SK-N-SH (cell line): ENCODE data around the gene SNAP29. TPM values are rescaled to one million over a fixed set of nuclear protein-coding genes. Genes with fewer than 3 reads are reported as not detected.

Source experiments
- CTCF ChIA-PET: fragments of 300-600, 350-600 bp; formaldehyde crosslinking; extraction: SDS; loops from one replicate; lab custom pipeline; 2021; lab: Yijun Ruan, JAX
- POLR2A ChIA-PET: fragments of 350-600 bp; sonication (Branson Sonifier 250); formaldehyde crosslinking; extraction: SDS; loops from one replicate; lab custom pipeline; 2020; ENCODE audit warnings: antibody characterized with exemption, inconsistent platforms; lab: Yijun Ruan, JAX
- DNase-seq: peaks from one replicate; pipeline ENCODE4 v3.0.0; 2012
- H2AFZ ChIP-seq: fragments of 200-600 bp; sonication (generic); 2 replicates; pipeline ENCODE4 v1.8.1; 2016; ENCODE audit warnings: antibody characterized with exemption, mild to moderate bottlenecking, low read depth
- H3F3A ChIP-seq: fragments of 200-600 bp; sonication (generic); replicated peaks from 2 replicates; pipeline ENCODE3; 2016; ENCODE audit warnings: antibody characterized with exemption, mild to moderate bottlenecking; ENCODE audit not compliant: insufficient read depth
- H3K27ac ChIP-seq, 2 experiments: fragments of 200-500 bp in 1 of 2; fragments of 200-600 bp in 1 of 2; sonication (Bioruptor generic) in 1 of 2; sonication (generic), shearing (Covaris generic) in 1 of 2; 2 replicates each; pipeline versions ENCODE4 v1.5.1 to v1.6.1; 2014 to 2016; ENCODE audit warnings: low read depth in 2 of 2, inconsistent platforms in 1 of 2, low read length in 1 of 2, mild to moderate bottlenecking in 1 of 2, mixed read lengths in 1 of 2
- H3K27me3 ChIP-seq: fragments of 200-600 bp; sonication (generic), shearing (Covaris generic); 2 replicates; pipeline ENCODE4 v1.6.1; 2016; ENCODE audit warnings: mixed run types; ENCODE audit not compliant: insufficient read depth
- H3K36me3 ChIP-seq, 2 experiments: fragments of 200-500 bp in 1 of 2; fragments of 200-600 bp in 1 of 2; sonication (Bioruptor generic) in 1 of 2; sonication (generic) in 1 of 2; replicated peaks in 1 of 2; 2 replicates each; pipeline versions ENCODE3 to v1.5.1; 2014 to 2016; ENCODE audit warnings: low read length in 1 of 2, mild to moderate bottlenecking in 1 of 2; ENCODE audit not compliant: insufficient read depth in 2 of 2, control insufficient read depth in 1 of 2
- H3K4me1 ChIP-seq, 2 experiments: fragments of 200-500 bp in 1 of 2; fragments of 200-600 bp in 1 of 2; sonication (Bioruptor generic) in 1 of 2; sonication (generic), shearing (Covaris generic) in 1 of 2; 2 replicates each; pipeline versions ENCODE4 v1.5.1 to v1.6.1; 2014 to 2016; ENCODE audit warnings: low read depth in 1 of 2, low read length in 1 of 2, mixed run types in 1 of 2; ENCODE audit not compliant: insufficient read depth in 2 of 2, control insufficient read depth in 1 of 2
- H3K4me2 ChIP-seq: fragments of 200-600 bp; sonication (generic), shearing (Covaris generic); 2 replicates; pipeline ENCODE4 v1.6.1; 2017; ENCODE audit warnings: mixed run types
- H3K4me3 ChIP-seq, 2 experiments: fragments of 200-500 bp in 1 of 2; fragments of 200-600 bp in 1 of 2; sonication (Bioruptor generic) in 1 of 2; sonication (generic), shearing (Covaris generic) in 1 of 2; 2 replicates each; pipeline versions ENCODE4 v1.5.1 to v1.8.1; 2014 to 2016; ENCODE audit warnings: low read depth in 2 of 2, inconsistent platforms in 1 of 2, low read length in 1 of 2, mild to moderate bottlenecking in 1 of 2, mixed read lengths in 1 of 2, moderate library complexity in 1 of 2
- H3K79me2 ChIP-seq: fragments of 200-600 bp; sonication (generic); 2 replicates; pipeline ENCODE4 v1.8.1; 2017; ENCODE audit warnings: mild to moderate bottlenecking; ENCODE audit not compliant: insufficient read depth
- H3K9ac ChIP-seq: fragments of 200-600 bp; sonication (generic); 2 replicates; pipeline ENCODE4 v1.6.1; 2017; ENCODE audit warnings: mixed run types
- H3K9me2 ChIP-seq: fragments of 200-600 bp; sonication (generic); 2 replicates; pipeline ENCODE4 v1.6.1; 2017; ENCODE audit warnings: mixed run types
- H3K9me3 ChIP-seq: fragments of 200-600 bp; sonication (generic); 2 replicates; pipeline ENCODE4 v1.6.1; 2017; ENCODE audit warnings: mixed run types, mild to moderate bottlenecking, moderate library complexity
- H4K20me1 ChIP-seq: fragments of 200-600 bp; sonication (generic); 2 replicates; pipeline ENCODE4 v1.6.1; 2017; ENCODE audit warnings: mild to moderate bottlenecking, mixed run types; ENCODE audit not compliant: insufficient read depth
- EP300 ChIP-seq, 2 experiments: IDR thresholded peaks; 2 replicates each; pipeline versions ENCODE4 v1.4.0 to v1.6.1; 2012; ENCODE audit warnings: borderline replicate concordance in 1 of 2, low read depth in 1 of 2, low read length in 1 of 2
- GATA2 ChIP-seq: sonication (generic); formaldehyde crosslinking; IDR thresholded peaks from 2 replicates; pipeline ENCODE4 v1.5.0; 2020; ENCODE audit warnings: mild to moderate bottlenecking, missing genetic modification reagents
- MEF2A ChIP-seq: IDR thresholded peaks from 2 replicates; pipeline ENCODE4 v1.4.0; 2012; ENCODE audit warnings: low read depth, borderline replicate concordance
- MXI1 ChIP-seq: IDR thresholded peaks from 2 replicates; pipeline ENCODE4 v1.6.1; 2012; ENCODE audit warnings: mild to moderate bottlenecking, low read depth, low read length, improper control_type of control experiment
- RAD21 ChIP-seq: IDR thresholded peaks from 2 replicates; pipeline ENCODE4 v1.6.1; 2012; ENCODE audit warnings: mild to moderate bottlenecking, low read length
- RCOR1 ChIP-seq: fragments of 150-350 bp; IDR thresholded peaks from 2 replicates; pipeline ENCODE4 v1.6.1; 2017; ENCODE audit warnings: antibody characterized with exemption, low read length
- SIN3A ChIP-seq: IDR thresholded peaks from 2 replicates; pipeline ENCODE4 v1.6.1; 2012; ENCODE audit warnings: low read depth, mild to moderate bottlenecking, low read length, moderate library complexity, borderline replicate concordance
- SMC3 ChIP-seq: IDR thresholded peaks from 2 replicates; pipeline ENCODE4 v1.6.1; 2012; ENCODE audit warnings: low read depth, low read length, improper control_type of control experiment
- TCF12 ChIP-seq: IDR thresholded peaks from 2 replicates; pipeline ENCODE4 v1.4.0; 2012
- TEAD4 ChIP-seq: IDR thresholded peaks from 2 replicates; pipeline ENCODE4 v1.4.0; 2012; ENCODE audit warnings: mild to moderate bottlenecking, borderline replicate concordance; ENCODE audit not compliant: insufficient read depth
- YY1 ChIP-seq: IDR thresholded peaks from 2 replicates; pipeline ENCODE4 v1.4.0; 2012; ENCODE audit warnings: low read depth, mild to moderate bottlenecking
- WGBS: methylation state at CpG from one replicate; pipeline ENCODE4 v1.1.6; 2017; ENCODE audit warnings: low lambda C conversion rate; 5-methylcytosine and 5-hydroxymethylcytosine counted together
- polyA plus RNA-seq, 3 experiments: library from polyadenylated mRNA; depleted of rRNA; stranded (reverse); fragments of >200 nt; gene quantifications; 2 replicates each; pipeline ENCODE4 v1.2.3, GENCODE V29; 2012

Gene SNAP29
- polyA plus RNA-seq, 1 of the 3 experiments (the other 2 are of a cell fraction): 37.3 TPM

DNA sequence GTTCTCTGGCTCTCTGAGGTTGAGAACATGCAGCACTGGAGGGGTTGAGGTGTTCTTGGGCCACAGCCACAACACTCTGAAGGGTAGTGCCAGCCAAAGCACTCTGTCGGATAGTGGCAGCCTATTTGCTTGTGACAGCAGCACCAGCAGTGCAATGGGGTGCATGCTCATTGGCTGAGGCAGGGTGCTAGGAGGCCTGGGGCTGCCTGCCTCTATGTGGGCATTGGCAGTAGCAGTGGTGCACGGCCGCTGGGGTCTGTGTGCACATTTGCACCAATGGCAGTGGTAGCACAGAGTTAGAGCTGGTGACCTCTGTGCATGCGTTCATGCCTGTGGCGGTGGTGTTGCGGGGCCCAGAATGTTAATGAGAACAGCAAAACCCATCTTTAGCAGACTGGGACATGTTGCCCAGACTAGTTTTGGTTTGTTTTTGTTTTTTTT, 25.6 kb upstream of the SNAP29 start:
- Histone ChIP-seq H3K9ac (no peak overlapping the region), H3F3A (no peaks in the 10 kb centered on the region), H3K9me3 (no peaks in the 10 kb centered on the region), H3K4me3 (no peak overlapping the region), H3K27ac (no peak overlapping the region), H3K27me3 (no peaks in the 10 kb centered on the region), H3K9me2 (no peaks in the 10 kb centered on the region), H3K36me3 (peaks cover 4 to 34% of the 10 kb centered on the region in 2 experiments), H4K20me1 (no peaks in the 10 kb centered on the region; the same call in 1 of the 2 replicates), H3K4me1 (peaks cover 0 to 11% of the 10 kb centered on the region in 2 experiments; a peak in 1 of 4 replicates), H3K4me2 (no peak overlapping the region), H3K79me2 (no peaks in the 10 kb centered on the region; the same call in 1 of the 2 replicates)
- DNase-seq: no peak
- WGBS: 96% methylated on average over 3 of the region's 6 CpGs
- ChIA-PET CTCF (no interaction called here), POLR2A (no interaction called here)
- TF ChIP-seq TCF12 (no peak), SMC3 (no peak), SIN3A (no peak), MXI1 (no peak)
- TF ChIP-seq, all 33 proteins: peak for 0
- H2AFZ ChIP-seq: no peak overlapping the region

DNA sequence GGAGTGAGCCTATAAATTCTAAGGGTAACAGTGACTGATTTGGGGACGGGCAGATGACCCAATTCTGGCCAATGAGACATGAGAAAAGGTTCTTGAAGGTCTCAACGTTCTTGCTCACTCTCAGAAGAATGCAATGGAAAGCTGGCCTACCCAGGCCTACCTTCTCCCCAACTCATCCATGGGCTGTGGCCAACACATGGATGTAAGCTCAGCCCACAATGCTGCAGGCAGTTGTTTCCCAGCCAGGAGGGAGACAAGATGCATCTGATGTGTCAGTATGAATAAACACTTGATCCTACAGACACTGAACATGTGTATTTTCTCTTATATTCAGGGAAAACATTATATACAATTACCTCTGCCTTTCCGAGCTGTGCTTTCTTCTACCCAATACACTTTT, 24.6 kb upstream of the SNAP29 start:
- Histone ChIP-seq H3K4me1 (peaks cover 0 to 11% of the 10 kb centered on the region in 2 experiments; a peak in 1 of 4 replicates), H3K36me3 (peaks cover 4 to 34% of the 10 kb centered on the region in 2 experiments), H3F3A (no peaks in the 10 kb centered on the region), H3K79me2 (peaks cover 4% of the 10 kb centered on the region; the same call in 1 of the 2 replicates), H3K27me3 (no peaks in the 10 kb centered on the region), H3K9ac (no peak overlapping the region), H3K9me2 (no peaks in the 10 kb centered on the region), H2AFZ (no peak overlapping the region), H3K9me3 (no peaks in the 10 kb centered on the region), H3K27ac (peak overlapping the region in 1 of 2 experiments; percentile 56; a peak in 2 of 4 replicates), H3K4me2 (no peak overlapping the region), H3K4me3 (no peak overlapping the region), H4K20me1 (no peaks in the 10 kb centered on the region; the same call in 1 of the 2 replicates)
- 0 out of 2 replicates have a peak, but pooled peaks have one; percentile 39 for TF ChIP-seq GATA2
- TF ChIP-seq MEF2A: no peak
- TF ChIP-seq TEAD4: no peak
- no peak for TF ChIP-seq RAD21
- no peak for TF ChIP-seq RCOR1
- TF ChIP-seq EP300 (IDR thresholded peaks at IDR 0.05; ENCODE audit: borderline replicate concordance in 1 of 2, low read depth in 1 of 2, low read length in 1 of 2): peak in 1 of 2 experiments; percentile 25; a peak in 1 of 4 replicates
- 74% methylated on average over 3 of the region's 3 CpGs for WGBS
- DNase-seq: peak; percentile 33
- ChIA-PET POLR2A (no interaction called here), CTCF (interaction anchor here (1.4 to 1.7 kb wide), 2 partner anchors 10 to 30 kb away, joined by 5 to 7 read pairs; no protein-coding TSS in a partner anchor)

DNA sequence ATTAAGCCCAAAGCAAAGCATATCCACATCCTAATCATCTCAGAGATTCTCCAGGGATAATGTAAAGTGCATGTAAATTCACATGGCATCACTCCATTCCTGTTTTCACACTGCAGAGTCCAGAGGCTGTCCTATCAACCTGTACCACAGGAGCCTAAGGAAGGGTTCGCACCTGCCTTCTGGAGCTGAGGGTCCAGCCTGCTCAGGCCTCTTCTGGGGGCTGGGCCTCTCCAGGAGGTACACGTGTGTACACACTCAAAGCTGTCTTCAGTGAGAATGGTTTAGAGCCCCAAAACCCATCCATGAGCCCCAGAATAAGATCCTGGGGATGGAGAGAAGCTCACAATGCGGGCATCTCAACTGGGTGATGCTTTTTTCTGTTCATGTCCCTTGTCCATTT, 24.1 kb upstream of the SNAP29 start:
- TF ChIP-seq YY1 (no peak), RCOR1 (no peak), GATA2 (0 out of 2 replicates have a peak, but pooled peaks have one; percentile 0)
- CTCF ChIA-PET: interaction anchor here (0.6 to 1.7 kb wide), 4 partner anchors 11 to 212 kb away, joined by 3 to 7 read pairs (median 4); no protein-coding TSS in a partner anchor
- no peak overlapping the region for H2AFZ ChIP-seq
- H3K36me3 ChIP-seq: peaks cover 4 to 31% of the 10 kb centered on the region in 2 experiments
- peaks cover 4% of the 10 kb centered on the region; the same call in 1 of the 2 replicates for H3K79me2 ChIP-seq
- H3K27ac ChIP-seq: peak overlapping the region in 1 of 2 experiments; percentile 56; a peak in 2 of 4 replicates
- no peak overlapping the region for H3K9ac ChIP-seq
- H4K20me1 ChIP-seq: no peaks in the 10 kb centered on the region; the same call in none of the 2 replicates
- H3K9me2 ChIP-seq: no peaks in the 10 kb centered on the region
- no peaks in the 10 kb centered on the region for H3K9me3 ChIP-seq
- H3K27me3 ChIP-seq: no peaks in the 10 kb centered on the region
- 94% methylated on average over 2 of the region's 3 CpGs for WGBS
- H3K4me2 ChIP-seq: no peak overlapping the region
- DNase-seq: no peak
- POLR2A ChIA-PET: interaction anchor here (0.9 kb wide), 1 partner anchor 18 kb away, joined by 3 read pairs; no protein-coding TSS in a partner anchor
- no peak overlapping the region for H3K4me3 ChIP-seq
- H3K4me1 ChIP-seq: peaks cover 0 to 11% of the 10 kb centered on the region in 2 experiments; a peak in 1 of 4 replicates
- no peaks in the 10 kb centered on the region for H3F3A ChIP-seq
